Activated naive CD8-positive, alpha-beta T cell treated with anti-CD3 and anti-CD28 coated beads for 36 hours (primary cell): Measurements from ENCODE around the gene MYO6. TPM values are rescaled to one million over a fixed set of nuclear protein-coding genes. Genes with fewer than 3 reads are reported as not detected.

Experiments used
- DNase-seq: peaks from one replicate; pipeline ENCODE4 v3.0.0; 2021
- H3K27ac Mint-ChIP-seq: one replicate; pipeline ENCODE4 v1.8.0; 2022; ENCODE audit warnings: mild to moderate bottlenecking, moderate library complexity, mixed read lengths
- H3K27me3 Mint-ChIP-seq: one replicate; pipeline ENCODE4 v1.8.0; 2022; ENCODE audit warnings: mild to moderate bottlenecking, mixed read lengths
- H3K36me3 Mint-ChIP-seq: one replicate; pipeline ENCODE4 v1.8.0; 2021; ENCODE audit warnings: mild to moderate bottlenecking, mixed read lengths
- H3K4me1 Mint-ChIP-seq: one replicate; pipeline ENCODE4 v1.8.0; 2021; ENCODE audit warnings: mixed read lengths
- H3K4me3 Mint-ChIP-seq: one replicate; pipeline ENCODE4 v1.8.0; 2022; ENCODE audit warnings: mild to moderate bottlenecking, moderate library complexity, mixed read lengths
- H3K9me3 Mint-ChIP-seq: one replicate; pipeline ENCODE4 v1.8.0; 2022; ENCODE audit warnings: mixed read lengths
- total RNA-seq, 2 experiments: library from RNA; stranded (reverse); gene quantifications; one replicate each; pipeline ENCODE4 v1.2.3, GENCODE V29; 2021

MYO6 gene
- total RNA-seq, 2 experiments from 2014 or later = 1.6 TPM

- Mint-ChIP-seq H3K36me3 (no peaks in the 10 kb centered on the region), H3K9me3 (no peaks in the 10 kb centered on the region), H3K27me3 (peaks cover 4% of the 10 kb centered on the region), H3K4me1 (peaks cover 6% of the 10 kb centered on the region), H3K27ac (no peak overlapping the region), H3K4me3 (no peak overlapping the region)
- peak; percentile 10 for DNase-seq
These were observed 82.2 kb downstream of the MYO6 start for GRCh38 chr6:75830959-75831885.

GRCh38 chr6:75834447-75834846 lies 85.4 kb downstream of the MYO6 start:
- H3K4me1 Mint-ChIP-seq = peaks cover 6% of the 10 kb centered on the region
- H3K36me3 Mint-ChIP-seq = no peaks in the 10 kb centered on the region
- no peak for DNase-seq
- no peaks in the 10 kb centered on the region for H3K9me3 Mint-ChIP-seq
- peaks cover 4% of the 10 kb centered on the region for H3K27me3 Mint-ChIP-seq
- no peak overlapping the region for H3K27ac Mint-ChIP-seq
- no peak overlapping the region for H3K4me3 Mint-ChIP-seq

GRCh38 chr6:75842191-75842590 lies 93.2 kb downstream of the MYO6 start:
- no peaks in the 10 kb centered on the region for H3K27me3 Mint-ChIP-seq
- H3K4me1 Mint-ChIP-seq = no peaks in the 10 kb centered on the region

GRCh38 chr6:75842732-75843131 lies 93.7 kb downstream of the MYO6 start:
- Mint-ChIP-seq H3K4me3 (no peak overlapping the region), H3K4me1 (no peaks in the 10 kb centered on the region), H3K27ac (no peak overlapping the region)

More at GRCh38 chr6:75842191-75842590, 93.2 kb downstream of the MYO6 start:
- DNase-seq = no peak
- Mint-ChIP-seq H3K27ac (no peak overlapping the region), H3K9me3 (no peaks in the 10 kb centered on the region), H3K4me3 (no peak overlapping the region), H3K36me3 (no peaks in the 10 kb centered on the region)

GRCh38 chr6:75843396-75843795 lies 94.4 kb downstream of the MYO6 start:
- no peaks in the 10 kb centered on the region for H3K9me3 Mint-ChIP-seq
- H3K4me3 Mint-ChIP-seq = no peak overlapping the region
- no peak overlapping the region for H3K27ac Mint-ChIP-seq
- DNase-seq = no peak
- no peaks in the 10 kb centered on the region for H3K27me3 Mint-ChIP-seq
- H3K4me1 Mint-ChIP-seq = no peaks in the 10 kb centered on the region
- no peaks in the 10 kb centered on the region for H3K36me3 Mint-ChIP-seq

More at GRCh38 chr6:75842732-75843131, 93.7 kb downstream of the MYO6 start:
- Mint-ChIP-seq H3K9me3 (no peaks in the 10 kb centered on the region), H3K27me3 (no peaks in the 10 kb centered on the region), H3K36me3 (no peaks in the 10 kb centered on the region)
- DNase-seq = no peak

GRCh38 chr6:75848274-75848673 lies 99.2 kb downstream of the MYO6 start:
- Mint-ChIP-seq H3K4me1 (no peaks in the 10 kb centered on the region), H3K36me3 (no peaks in the 10 kb centered on the region), H3K27me3 (no peaks in the 10 kb centered on the region), H3K27ac (no peak overlapping the region), H3K4me3 (no peak overlapping the region), H3K9me3 (no peaks in the 10 kb centered on the region)
- DNase-seq = no peak

GRCh38 chr6:75849329-75850025 lies 100.4 kb downstream of the MYO6 start:
- no peak for DNase-seq
- Mint-ChIP-seq H3K36me3 (no peaks in the 10 kb centered on the region), H3K4me1 (no peaks in the 10 kb centered on the region), H3K27ac (no peak overlapping the region), H3K9me3 (no peaks in the 10 kb centered on the region), H3K4me3 (no peak overlapping the region), H3K27me3 (no peaks in the 10 kb centered on the region)

GRCh38 chr6:75850026-75850833 lies 101.2 kb downstream of the MYO6 start:
- no peaks in the 10 kb centered on the region for H3K9me3 Mint-ChIP-seq
- no peak overlapping the region for H3K27ac Mint-ChIP-seq
- H3K4me3 Mint-ChIP-seq = no peak overlapping the region
- H3K4me1 Mint-ChIP-seq = no peaks in the 10 kb centered on the region
- H3K27me3 Mint-ChIP-seq = no peaks in the 10 kb centered on the region
- no peak for DNase-seq
- no peaks in the 10 kb centered on the region for H3K36me3 Mint-ChIP-seq

GRCh38 chr6:75852721-75853120 lies 103.7 kb downstream of the MYO6 start:
- H3K4me3 Mint-ChIP-seq = no peak overlapping the region
- H3K36me3 Mint-ChIP-seq = no peaks in the 10 kb centered on the region
- DNase-seq = no peak
- no peak overlapping the region for H3K27ac Mint-ChIP-seq
- H3K4me1 Mint-ChIP-seq = no peaks in the 10 kb centered on the region
- H3K9me3 Mint-ChIP-seq = no peaks in the 10 kb centered on the region
- no peaks in the 10 kb centered on the region for H3K27me3 Mint-ChIP-seq

- no peaks in the 10 kb centered on the region for H3K27me3 Mint-ChIP-seq
- DNase-seq = no peak
These were observed 104.8 kb downstream of the MYO6 start for GRCh38 chr6:75853806-75854205.

GRCh38 chr6:75855052-75855451 lies 106.0 kb downstream of the MYO6 start:
- no peak for DNase-seq
- Mint-ChIP-seq H3K36me3 (no peaks in the 10 kb centered on the region), H3K4me3 (no peak overlapping the region), H3K27ac (no peak overlapping the region), H3K4me1 (no peaks in the 10 kb centered on the region), H3K9me3 (no peaks in the 10 kb centered on the region), H3K27me3 (no peaks in the 10 kb centered on the region)

More at GRCh38 chr6:75853806-75854205, 104.8 kb downstream of the MYO6 start:
- H3K4me1 Mint-ChIP-seq = no peaks in the 10 kb centered on the region
- H3K36me3 Mint-ChIP-seq = no peaks in the 10 kb centered on the region
- no peak overlapping the region for H3K27ac Mint-ChIP-seq
- H3K9me3 Mint-ChIP-seq = no peaks in the 10 kb centered on the region
- H3K4me3 Mint-ChIP-seq = no peak overlapping the region

GRCh38 chr6:75856902-75857301 lies 107.9 kb downstream of the MYO6 start:
- H3K9me3 Mint-ChIP-seq = no peaks in the 10 kb centered on the region
- no peak for DNase-seq
- H3K4me1 Mint-ChIP-seq = no peaks in the 10 kb centered on the region
- no peak overlapping the region for H3K4me3 Mint-ChIP-seq
- H3K27me3 Mint-ChIP-seq = no peaks in the 10 kb centered on the region
- no peak overlapping the region for H3K27ac Mint-ChIP-seq
- no peaks in the 10 kb centered on the region for H3K36me3 Mint-ChIP-seq

- Mint-ChIP-seq H3K9me3 (no peaks in the 10 kb centered on the region), H3K27ac (no peak overlapping the region), H3K27me3 (no peaks in the 10 kb centered on the region), H3K4me3 (no peak overlapping the region), H3K36me3 (no peaks in the 10 kb centered on the region), H3K4me1 (no peaks in the 10 kb centered on the region)
- DNase-seq = no peak
These were observed 114.0 kb downstream of the MYO6 start for GRCh38 chr6:75863001-75863400.

GRCh38 chr6:75863784-75864183 lies 114.7 kb downstream of the MYO6 start:
- Mint-ChIP-seq H3K4me1 (no peaks in the 10 kb centered on the region), H3K4me3 (no peak overlapping the region), H3K9me3 (no peaks in the 10 kb centered on the region), H3K27me3 (no peaks in the 10 kb centered on the region), H3K36me3 (no peaks in the 10 kb centered on the region), H3K27ac (no peak overlapping the region)
- DNase-seq = no peak

- no peaks in the 10 kb centered on the region for H3K4me1 Mint-ChIP-seq
- H3K9me3 Mint-ChIP-seq = no peaks in the 10 kb centered on the region
- no peaks in the 10 kb centered on the region for H3K27me3 Mint-ChIP-seq
- no peak for DNase-seq
- H3K4me3 Mint-ChIP-seq = no peak overlapping the region
- H3K27ac Mint-ChIP-seq = no peak overlapping the region
- no peaks in the 10 kb centered on the region for H3K36me3 Mint-ChIP-seq
These were observed 115.4 kb downstream of the MYO6 start for GRCh38 chr6:75864446-75864845.
